Gastrocnemius medialis (tissue), 4 donors: ENCODE data around the gene TMEM181.

Experiments
- CTCF ChIP-seq, 5 experiments: fragments of 450-650 bp in 3 of 5; fragments of 200-600 bp in 2 of 5; sonication (generic) in 2 of 5; IDR thresholded peaks in 4 of 5; conservative IDR thresholded peaks in 1 of 5; 1 replicate in 4 of 5; 2 replicates in 1 of 5; pipeline ENCODE4 v1.5.1; 2016 to 2019; ENCODE audit warnings: antibody characterized with exemption in 5 of 5, mild to moderate bottlenecking in 3 of 5, moderate library complexity in 3 of 5
- POLR2A ChIP-seq, 2 donors: fragments of 450-650 bp; IDR thresholded peaks; one replicate each; pipeline ENCODE4 v1.6.1; 2017; ENCODE audit warnings: antibody characterized with exemption in 2 of 2, mild to moderate bottlenecking in 2 of 2, moderate library complexity in 2 of 2

- no peak for TF ChIP-seq POLR2A (IDR thresholded peaks at IDR 0.05)
- TF ChIP-seq CTCF (IDR thresholded peaks at IDR 0.05 in 4 of 5, conservative IDR thresholded peaks at IDR 0.05 in 1 of 5), result no peak
These were observed 28.3 kb upstream of the TMEM181 start for GRCh38 chr6:158531566-158531965.
